Fibroblast of the conjunctiva (primary cell): Measurements from ENCODE around the gene DNM2.
"Not testable (repeated sequence)": the region's sequence is repeated elsewhere in the genome, so short reads cannot be mapped to it uniquely, and the experiment has no call there.

Experiments
- DNase-seq: peaks from one replicate; pipeline ENCODE4 v3.0.0-alpha.2; 2010; ENCODE audit warnings: low read depth

The DNM2 gene

GRCh38 chr19:10752913-10753704 lies 35.2 kb downstream of the DNM2 start:
- no peak for DNase-seq

- no peak for DNase-seq
These were observed 38.5 kb downstream of the DNM2 start for GRCh38 chr19:10756371-10756770.

- DNase-seq, result no peak
These were observed 38.9 kb downstream of the DNM2 start for GRCh38 chr19:10756791-10757190.

GRCh38 chr19:10758050-10758449 lies 40.2 kb downstream of the DNM2 start:
- DNase-seq, result not testable (repeated sequence)

- DNase-seq, result no peak
These were observed 41.1 kb downstream of the DNM2 start for GRCh38 chr19:10758978-10759377.

- DNase-seq, result no peak
These were observed 42.5 kb downstream of the DNM2 start for GRCh38 chr19:10760273-10760944.

GRCh38 chr19:10761443-10762250 lies 43.8 kb downstream of the DNM2 start:
- no peak for DNase-seq

GRCh38 chr19:10762656-10763055 lies 44.8 kb downstream of the DNM2 start:
- no peak for DNase-seq

- no peak for DNase-seq
These were observed 45.5 kb downstream of the DNM2 start for GRCh38 chr19:10763411-10763810.

GRCh38 chr19:10763828-10764339 lies 46.0 kb downstream of the DNM2 start:
- no peak for DNase-seq

GRCh38 chr19:10764340-10764894 lies 46.5 kb downstream of the DNM2 start:
- DNase-seq, result no peak

GRCh38 chr19:10766049-10766623 lies 48.3 kb downstream of the DNM2 start:
- no peak for DNase-seq

- DNase-seq, result no peak
These were observed 48.9 kb downstream of the DNM2 start for GRCh38 chr19:10766671-10767201.

- DNase-seq, result no peak
These were observed 49.8 kb downstream of the DNM2 start for GRCh38 chr19:10767726-10768125.

- no peak for DNase-seq
These were observed 50.5 kb downstream of the DNM2 start for GRCh38 chr19:10768369-10768768.

GRCh38 chr19:10768936-10769335 lies 51.1 kb downstream of the DNM2 start:
- no peak for DNase-seq

- no peak for DNase-seq
These were observed 51.9 kb downstream of the DNM2 start for GRCh38 chr19:10769533-10770491.

- no peak for DNase-seq
These were observed 56.1 kb downstream of the DNM2 start for GRCh38 chr19:10773969-10774368.

- DNase-seq, result no peak
These were observed 57.0 kb downstream of the DNM2 start for GRCh38 chr19:10774893-10775292.

- DNase-seq, result no peak
These were observed 59.2 kb downstream of the DNM2 start for GRCh38 chr19:10776900-10777650.
